Epithelial cell of proximal tubule (primary cell): Measurements from ENCODE around the gene DOCK10. TPM values are rescaled to one million over a fixed set of nuclear protein-coding genes. Genes with fewer than 3 reads are reported as not detected.

Source experiments
- DNase-seq: peaks from one replicate; pipeline ENCODE4 v3.0.0-alpha.2; 2011; ENCODE audit warnings: low read depth
- H3K4me3 ChIP-seq: 2 replicates; pipeline ENCODE4 v1.5.1; 2011; ENCODE audit warnings: low read depth, mild to moderate bottlenecking, low read length
- total RNA-seq: library from RNA; depleted of rRNA; stranded (reverse); fragments of >200 nt; gene quantifications from 2 replicates; pipeline ENCODE4 v1.2.3, GENCODE V29; 2015
- TF ChIP-seq, protein P1 (sequence below): conservative IDR thresholded peaks from 2 replicates; pipeline ENCODE4 v1.5.1; 2012; ENCODE audit warnings: low read depth, mild to moderate bottlenecking, low read length

Gene DOCK10
- total RNA-seq, 1 donor from 2014 or later: 2.1 TPM

DNA sequence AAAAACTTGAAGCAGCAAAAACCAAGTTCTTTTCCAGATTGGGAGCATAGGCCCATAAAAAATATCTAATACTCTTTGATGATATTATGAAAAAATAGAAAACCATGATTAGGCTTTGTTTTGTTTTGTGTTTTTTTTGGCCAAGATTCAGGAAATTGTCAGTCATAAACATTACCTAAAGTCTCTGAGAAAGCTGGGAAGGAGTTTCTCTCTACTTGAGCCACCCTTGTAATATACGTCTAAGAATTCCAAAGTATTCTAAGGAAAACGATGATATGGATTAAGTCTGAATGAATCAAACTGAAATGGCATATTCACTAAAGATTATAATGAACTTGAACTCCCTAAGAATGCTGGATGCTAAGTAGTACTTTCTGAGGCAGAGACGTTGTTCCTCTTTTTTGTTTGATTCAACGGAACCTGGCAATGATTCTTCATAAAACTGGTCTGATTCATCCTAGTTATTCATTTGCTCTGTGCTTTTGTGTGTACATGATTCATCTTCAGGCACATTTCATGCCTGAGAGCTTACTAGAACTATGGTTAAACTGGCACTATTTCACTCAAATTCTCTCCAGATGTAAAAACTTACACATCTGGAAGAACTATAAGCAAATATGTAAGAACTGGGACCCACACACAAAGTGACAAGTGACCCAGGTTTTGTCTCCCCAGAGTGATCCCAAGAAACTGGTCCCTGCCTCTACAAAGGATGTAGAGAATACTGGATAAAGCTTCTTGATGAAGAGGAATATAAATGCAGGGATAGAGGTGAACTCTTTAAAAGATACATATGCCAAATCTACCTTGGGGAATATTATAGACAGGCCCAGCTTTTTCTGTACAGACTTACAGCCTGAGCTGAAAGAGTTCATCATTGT is 159.7 kb downstream of the DOCK10 start:
- TF ChIP-seq, protein P1, sequence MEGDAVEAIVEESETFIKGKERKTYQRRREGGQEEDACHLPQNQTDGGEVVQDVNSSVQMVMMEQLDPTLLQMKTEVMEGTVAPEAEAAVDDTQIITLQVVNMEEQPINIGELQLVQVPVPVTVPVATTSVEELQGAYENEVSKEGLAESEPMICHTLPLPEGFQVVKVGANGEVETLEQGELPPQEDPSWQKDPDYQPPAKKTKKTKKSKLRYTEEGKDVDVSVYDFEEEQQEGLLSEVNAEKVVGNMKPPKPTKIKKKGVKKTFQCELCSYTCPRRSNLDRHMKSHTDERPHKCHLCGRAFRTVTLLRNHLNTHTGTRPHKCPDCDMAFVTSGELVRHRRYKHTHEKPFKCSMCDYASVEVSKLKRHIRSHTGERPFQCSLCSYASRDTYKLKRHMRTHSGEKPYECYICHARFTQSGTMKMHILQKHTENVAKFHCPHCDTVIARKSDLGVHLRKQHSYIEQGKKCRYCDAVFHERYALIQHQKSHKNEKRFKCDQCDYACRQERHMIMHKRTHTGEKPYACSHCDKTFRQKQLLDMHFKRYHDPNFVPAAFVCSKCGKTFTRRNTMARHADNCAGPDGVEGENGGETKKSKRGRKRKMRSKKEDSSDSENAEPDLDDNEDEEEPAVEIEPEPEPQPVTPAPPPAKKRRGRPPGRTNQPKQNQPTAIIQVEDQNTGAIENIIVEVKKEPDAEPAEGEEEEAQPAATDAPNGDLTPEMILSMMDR: no peak
- peak; percentile 90 for DNase-seq
- H3K4me3 ChIP-seq: peak overlapping the region; percentile 5

DNA sequence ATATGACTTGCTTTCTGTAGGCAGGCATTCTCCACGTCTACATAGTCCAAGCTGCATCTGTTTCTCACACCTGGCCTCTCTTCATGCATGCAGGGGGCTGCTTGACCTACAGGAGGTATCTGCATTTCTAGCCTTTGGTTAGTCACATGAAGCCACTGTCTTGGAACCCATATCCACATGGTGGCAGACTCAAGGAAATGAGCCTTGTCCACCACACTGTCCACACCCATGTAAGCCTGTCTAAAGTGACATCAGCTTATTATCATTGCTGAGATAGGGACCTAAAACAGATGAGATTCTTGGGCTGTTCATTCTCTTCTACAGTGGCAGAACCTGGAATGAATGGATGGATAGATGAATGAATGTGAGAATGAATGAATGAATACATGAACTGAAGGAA is 160.4 kb downstream of the DOCK10 start:
- H3K4me3 ChIP-seq: no peak overlapping the region
- no peak for DNase-seq
- TF ChIP-seq, protein P1: no peak

DNA sequence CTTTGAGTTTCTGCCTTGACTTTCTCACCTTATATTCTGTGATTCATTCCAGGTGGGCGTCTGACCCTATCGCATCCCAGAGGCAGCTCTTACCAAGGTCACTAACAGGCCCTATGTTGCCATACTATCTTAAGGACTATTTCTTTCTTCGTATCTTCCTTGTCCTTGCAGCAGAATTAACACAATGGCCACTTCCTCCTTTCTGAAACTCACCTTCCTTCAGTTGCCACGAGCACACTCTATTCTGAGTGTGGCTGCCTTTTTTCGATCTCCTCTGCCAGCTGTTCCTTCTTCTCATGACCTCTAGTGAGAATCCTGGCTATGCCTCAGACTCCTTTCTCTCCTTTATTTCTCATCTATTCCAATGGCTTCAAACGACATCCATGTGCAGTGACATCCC is 165.7 kb downstream of the DOCK10 start:
- TF ChIP-seq, protein P1: no peak
- DNase-seq: no peak
- no peak overlapping the region for H3K4me3 ChIP-seq

DNA sequence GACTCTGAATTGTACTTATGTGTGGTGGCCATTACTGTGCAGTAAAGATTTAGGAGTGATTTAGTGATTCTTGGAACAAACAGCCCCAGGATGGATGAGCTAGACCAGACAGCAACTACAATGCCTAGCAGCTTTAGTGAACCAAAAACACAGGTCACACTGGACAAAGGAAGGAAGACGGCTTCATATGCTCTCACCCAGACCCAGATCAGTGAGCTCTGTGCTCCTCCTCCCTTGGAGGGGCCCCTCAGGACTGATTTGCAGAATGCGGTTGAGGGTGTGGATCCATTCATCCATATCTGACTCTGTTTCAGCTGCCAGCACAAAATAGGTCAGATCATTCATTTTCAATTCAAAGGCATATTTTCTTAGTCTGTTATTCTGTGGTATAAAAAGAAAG is 166.4 kb downstream of the DOCK10 start:
- no peak overlapping the region for H3K4me3 ChIP-seq
- DNase-seq: no peak
- TF ChIP-seq, protein P1: no peak

DNA sequence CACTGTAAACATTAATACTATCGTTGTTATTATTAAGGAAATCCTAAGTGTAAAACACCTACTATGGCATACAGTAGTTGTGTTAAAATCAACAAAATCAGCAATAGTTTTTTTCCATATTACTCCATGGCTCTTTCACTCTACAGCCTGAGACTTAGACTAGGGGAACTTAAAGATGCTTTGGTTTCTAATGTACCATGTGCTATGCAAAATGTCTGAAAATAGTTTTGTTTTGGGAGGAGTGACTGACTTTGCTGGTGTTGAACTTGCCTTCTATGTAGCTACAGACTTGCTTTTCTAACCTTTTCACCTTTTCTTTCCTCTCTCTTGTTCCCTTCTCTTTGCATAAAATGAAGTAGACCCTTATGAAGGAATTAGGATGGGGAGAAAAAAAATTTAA is 167.1 kb downstream of the DOCK10 start:
- TF ChIP-seq, protein P1: no peak
- DNase-seq: no peak
- no peak overlapping the region for H3K4me3 ChIP-seq

DNA sequence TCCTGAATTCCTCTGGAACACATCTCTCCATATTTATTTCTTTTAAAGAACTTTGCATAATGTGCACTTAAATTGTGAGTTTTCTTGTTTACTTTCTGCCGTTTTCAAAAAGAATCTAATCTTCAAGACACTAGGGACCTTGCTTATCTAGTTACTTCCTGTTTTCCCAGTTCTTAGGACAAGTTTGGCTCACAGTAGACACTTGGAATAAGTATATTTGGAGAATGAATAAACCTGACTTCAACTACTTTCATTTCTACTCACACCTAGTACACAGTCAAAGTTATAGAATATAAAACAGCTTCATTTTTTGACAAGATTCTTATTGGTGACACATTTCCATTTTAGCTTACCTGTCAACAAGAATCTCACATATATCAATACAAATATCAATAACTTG is 170.5 kb downstream of the DOCK10 start:
- no peak for DNase-seq

More for the DNA sequence above, 170.5 kb downstream of the DOCK10 start:
- no peak overlapping the region for H3K4me3 ChIP-seq
- TF ChIP-seq, protein P1: no peak
